IMR-90 (cell line): ENCODE measurements around the gene GNB5. TPM values are rescaled to one million over a fixed set of nuclear protein-coding genes. Genes with fewer than 3 reads are reported as not detected.

ENCODE experiments used
- ATAC-seq: fragments of 200-7000 bp; cut with Tn5 transposase; 2 replicates; pipeline ENCODE4 v1.9.1; 2020; ENCODE audit warnings: low read depth, mild to moderate bottlenecking, moderate library complexity
- BruUV-seq: library from RNA; stranded (reverse); fragments of 400-500 nt; replicated peaks from 2 replicates; lab custom pipeline; 2021; lab: Mats Ljungman, UMichigan
- CTCF ChIA-PET: fragments of 300-600 bp; formaldehyde crosslinking; extraction: SDS; loops from one replicate; lab custom pipeline; 2021; ENCODE audit warnings: antibody characterized with exemption; lab: Yijun Ruan, JAX
- POLR2A ChIA-PET: fragments of 300-600 bp; sonication (Branson Sonifier 250); formaldehyde crosslinking; loops from one replicate; lab custom pipeline; 2022; ENCODE audit warnings: antibody characterized with exemption; ENCODE audit not compliant: unreplicated experiment; lab: Charles Lee
- DNase-seq: peaks from one replicate; pipeline ENCODE4 v3.0.0; 2013
- H2AFZ ChIP-seq: replicated peaks from 2 replicates; pipeline ENCODE3; 2013; ENCODE audit warnings: low read length, mild to moderate bottlenecking; ENCODE audit not compliant: poor library complexity
- H2AK5ac ChIP-seq: 2 replicates; pipeline ENCODE4 v1.6.1; 2013; ENCODE audit warnings: low read depth, low read length, inconsistent platforms
- H2AK9ac ChIP-seq: replicated peaks from 2 replicates; pipeline ENCODE3; 2013; ENCODE audit warnings: mild to moderate bottlenecking, low read depth, low read length, moderate library complexity; ENCODE audit not compliant: poor library complexity
- H2BK120ac ChIP-seq: 2 replicates; pipeline ENCODE4 v1.6.1; 2013; ENCODE audit warnings: low read depth, low read length, inconsistent platforms
- H2BK15ac ChIP-seq: 3 replicates; pipeline ENCODE4 v1.6.1; 2013; ENCODE audit warnings: low read depth, low read length, inconsistent platforms
- H2BK20ac ChIP-seq: 2 replicates; pipeline ENCODE4 v1.6.1; 2013; ENCODE audit warnings: low read depth, mild to moderate bottlenecking, inconsistent platforms, low read length, moderate library complexity
- H2BK5ac ChIP-seq: 2 replicates; pipeline ENCODE4 v1.6.1; 2013; ENCODE audit warnings: mild to moderate bottlenecking, low read depth, low read length, inconsistent platforms; ENCODE audit not compliant: poor library complexity, severe bottlenecking
- H3K14ac ChIP-seq: replicated peaks from 2 replicates; pipeline ENCODE4 v1.6.1; 2013; ENCODE audit warnings: low read depth, low read length, inconsistent platforms
- H3K18ac ChIP-seq: 2 replicates; pipeline ENCODE4 v1.6.1; 2013; ENCODE audit warnings: low read depth, low read length, control low read depth
- H3K23ac ChIP-seq: 2 replicates; pipeline ENCODE4 v1.6.1; 2013; ENCODE audit warnings: low read depth, low read length, inconsistent platforms
- H3K27ac ChIP-seq: 2 replicates; pipeline ENCODE4 v1.5.1; 2013; ENCODE audit warnings: mild to moderate bottlenecking, control low read depth, low read length; ENCODE audit not compliant: insufficient read depth
- H3K27me3 ChIP-seq: 2 replicates; pipeline ENCODE4 v1.6.1; 2013; ENCODE audit warnings: low read length; ENCODE audit not compliant: control insufficient read depth, insufficient read depth
- H3K36me3 ChIP-seq: 2 replicates; pipeline ENCODE4 v1.6.1; 2013; ENCODE audit warnings: low read length, mixed read lengths; ENCODE audit not compliant: control insufficient read depth, insufficient read depth
- H3K4ac ChIP-seq: 2 replicates; pipeline ENCODE4 v1.6.1; 2013; ENCODE audit warnings: low read depth, low read length, inconsistent platforms
- H3K4me1 ChIP-seq: 2 replicates; pipeline ENCODE4 v1.6.1; 2013; ENCODE audit warnings: low read length, mixed read lengths; ENCODE audit not compliant: control insufficient read depth, insufficient read depth
- H3K4me2 ChIP-seq: 2 replicates; pipeline ENCODE4 v1.6.1; 2013; ENCODE audit warnings: low read depth, mild to moderate bottlenecking, control low read depth, low read length, moderate library complexity
- H3K4me3 ChIP-seq: 2 replicates; pipeline ENCODE4 v1.5.1; 2013; ENCODE audit warnings: low read depth, mild to moderate bottlenecking, control low read depth, low read length, moderate library complexity; ENCODE audit not compliant: insufficient read depth
- H3K56ac ChIP-seq: 2 replicates; pipeline ENCODE4 v1.6.1; 2013; ENCODE audit warnings: low read length, inconsistent platforms; ENCODE audit not compliant: insufficient read depth; ENCODE audit errors: extremely low read depth
- H3K79me1 ChIP-seq, 2 experiments: 2 replicates each; pipeline ENCODE4 v1.6.1; 2013; ENCODE audit warnings: low read length in 2 of 2, inconsistent platforms in 1 of 2, low read depth in 1 of 2
- H3K9ac ChIP-seq: 2 replicates; pipeline ENCODE4 v1.6.1; 2013; ENCODE audit warnings: low read depth, low read length, control low read depth
- H3K9me1 ChIP-seq: 2 replicates; pipeline ENCODE4 v1.6.1; 2013; ENCODE audit warnings: low read length, inconsistent platforms; ENCODE audit not compliant: insufficient read depth
- H3K9me3 ChIP-seq: 2 replicates; pipeline ENCODE4 v1.6.1; 2013; ENCODE audit warnings: low read length; ENCODE audit not compliant: control insufficient read depth, insufficient read depth
- H4K20me1 ChIP-seq: 2 replicates; pipeline ENCODE4 v1.6.1; 2013; ENCODE audit warnings: low read length, inconsistent platforms; ENCODE audit not compliant: insufficient read depth
- H4K5ac ChIP-seq: 2 replicates; pipeline ENCODE4 v1.6.1; 2013; ENCODE audit warnings: mild to moderate bottlenecking, low read depth, low read length, control low read depth
- H4K8ac ChIP-seq, 2 experiments: 2 replicates each; pipeline ENCODE4 v1.6.1; 2013; ENCODE audit warnings: low read depth in 2 of 2, low read length in 2 of 2, control low read depth in 1 of 2, inconsistent platforms in 1 of 2
- H4K91ac ChIP-seq: 2 replicates; pipeline ENCODE4 v1.6.1; 2013; ENCODE audit warnings: low read depth, low read length, inconsistent platforms; ENCODE audit not compliant: insufficient read depth
- BHLHE40 ChIP-seq: fragments of 150-350 bp; IDR thresholded peaks from 2 replicates; pipeline ENCODE4 v1.6.1; 2016; ENCODE audit warnings: mild to moderate bottlenecking, low read depth, low read length
- CEBPB ChIP-seq: IDR thresholded peaks from 2 replicates; pipeline ENCODE4 v1.6.1; 2012; ENCODE audit warnings: low read depth, low read length, improper control_type of control experiment
- CHD1 ChIP-seq: IDR thresholded peaks from 2 replicates; pipeline ENCODE4 v1.6.1; 2012; ENCODE audit warnings: low read depth, low read length, improper control_type of control experiment
- FOS ChIP-seq: fragments of 150-350 bp; IDR thresholded peaks from 2 replicates; pipeline ENCODE4 v1.6.1; 2016; ENCODE audit warnings: low read depth, low read length
- MAFK ChIP-seq: IDR thresholded peaks from 2 replicates; pipeline ENCODE4 v1.6.1; 2012; ENCODE audit warnings: low read depth, low read length, improper control_type of control experiment
- MAZ ChIP-seq: IDR thresholded peaks from 2 replicates; pipeline ENCODE4 v1.6.1; 2012; ENCODE audit warnings: low read depth, mild to moderate bottlenecking, low read length, improper control_type of control experiment, moderate library complexity, borderline replicate concordance
- MXI1 ChIP-seq: IDR thresholded peaks from 2 replicates; pipeline ENCODE4 v1.6.1; 2012; ENCODE audit warnings: low read depth, mild to moderate bottlenecking, low read length, moderate library complexity, borderline replicate concordance
- POLR2A ChIP-seq: IDR thresholded peaks from 2 replicates; pipeline ENCODE4 v1.6.1; 2012; ENCODE audit warnings: mild to moderate bottlenecking, low read depth, low read length
- RAD21 ChIP-seq: IDR thresholded peaks from 2 replicates; pipeline ENCODE4 v1.6.1; 2012; ENCODE audit warnings: low read length, improper control_type of control experiment
- RCOR1 ChIP-seq: IDR thresholded peaks from 2 replicates; pipeline ENCODE4 v1.6.1; 2012; ENCODE audit warnings: mild to moderate bottlenecking, low read length, improper control_type of control experiment; ENCODE audit not compliant: insufficient replicate concordance
- RFX5 ChIP-seq: IDR thresholded peaks from 2 replicates; pipeline ENCODE4 v1.8.0; 2012; ENCODE audit warnings: low read depth, mild to moderate bottlenecking, low read length, moderate library complexity
- WGBS, 2 experiments: methylation state at CpG; one replicate each; pipeline versions ENCODE4 v1.1.5 to v1.1.7; 2013; ENCODE audit warnings: missing lambda C conversion rate in 2 of 2; ENCODE audit not compliant: insufficient read length in 1 of 2; ENCODE audit errors: extremely low coverage in 2 of 2; 5-methylcytosine and 5-hydroxymethylcytosine counted together
- dilution Hi-C: fragments of 300-500 bp; cut with HindIII; formaldehyde crosslinking; loops from one replicate; pipeline ENCODE4 v1.14.3; 2018; ENCODE audit warnings: low sequenced_read_pairs; ENCODE audit not compliant: unreplicated experiment
- in situ Hi-C: fragments of 300-500 bp; cut with MboI; formaldehyde crosslinking; loops from 3 replicates; pipeline ENCODE4 v1.14.3; 2019; ENCODE audit warnings: low sequenced_read_pairs, inconsistent platforms, mixed read lengths
- intact Hi-C: fragments of 100-400 bp; cut with micrococcal nuclease; formaldehyde crosslinking; loops from 2 replicates; pipeline ENCODE4 v1.10.0; 2022
- polyA plus RNA-seq, 3 experiments: library from polyadenylated mRNA; depleted of rRNA; stranded (reverse); fragments of >200 nt; gene quantifications; 2 replicates each; pipeline ENCODE4 v1.2.3, GENCODE V29; 2012; ENCODE audit warnings: low replicate concordance in 1 of 3
- total RNA-seq: library from RNA; depleted of rRNA; stranded (reverse); fragments of >200 nt; gene quantifications from 2 replicates; pipeline ENCODE4 v1.2.3, GENCODE V29; 2012
- TF ChIP-seq, protein P1 (sequence below): fragments of 150-350 bp; IDR thresholded peaks from 2 replicates; pipeline ENCODE4 v1.6.1; 2017; ENCODE audit warnings: mild to moderate bottlenecking, antibody characterized with exemption, low read length, low read depth

The GNB5 gene
- total and polyA plus RNA-seq, 2 of the 4 experiments (the other 2 are of a cell fraction): 27.7 to 33.2 TPM

DNA sequence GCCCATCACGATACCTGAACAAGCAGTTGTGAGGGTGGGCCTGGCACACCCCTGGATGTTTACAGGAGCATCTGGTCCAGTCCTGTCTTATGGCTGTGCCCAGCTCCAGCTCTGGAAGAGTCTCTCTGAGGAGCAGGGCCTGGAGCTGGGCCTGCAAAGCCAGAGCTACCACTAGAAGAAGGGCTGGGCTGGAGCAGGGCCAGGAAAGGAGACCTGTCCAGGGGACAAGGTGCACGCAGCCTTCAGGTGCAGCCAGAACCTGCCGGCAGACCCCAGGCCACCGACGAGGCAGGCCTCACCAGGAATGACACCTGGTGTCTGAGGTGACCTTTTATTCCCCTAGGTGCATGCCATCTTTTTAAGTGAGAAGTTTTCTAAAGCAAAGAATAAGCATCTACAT is 70.2 kb downstream of the GNB5 start:
- Histone ChIP-seq H3K4me3 (no peak overlapping the region), H3K14ac (no peak overlapping the region), H3K18ac (no peak overlapping the region), H3K27ac (no peak overlapping the region), H2AK5ac (no peak overlapping the region), H3K9me3 (no peaks in the 10 kb centered on the region), H2BK120ac (no peak overlapping the region), H2BK15ac (no peak overlapping the region), H4K91ac (no peak overlapping the region), H2BK20ac (no peak overlapping the region), H4K8ac (no peak overlapping the region), H4K5ac (no peak overlapping the region), H3K9me1 (peaks cover 14% of the 10 kb centered on the region), H3K56ac (no peak overlapping the region), H2AFZ (no peak overlapping the region), H3K79me1 (no peaks in the 10 kb centered on the region), H3K4ac (no peak overlapping the region), H3K4me1 (peaks cover 4% of the 10 kb centered on the region), H4K20me1 (no peaks in the 10 kb centered on the region), H2AK9ac (no peak overlapping the region), H3K27me3 (no peaks in the 10 kb centered on the region), H3K9ac (no peak overlapping the region), H2BK5ac (no peak overlapping the region), H3K36me3 (no peaks in the 10 kb centered on the region; the same call in 1 of the 2 replicates), H3K23ac (no peak overlapping the region), H3K4me2 (no peak overlapping the region)
- WGBS, 2 experiments: 89% methylated on average over 1 of the region's 5 CpGs; no CpG with 5 or more reads in 1 of the 2 experiments
- no TSS peak for BruUV-seq
- ATAC-seq (no peak), DNase-seq (no peak)
- intact Hi-C loops: no loop called here
- in situ Hi-C loops: no loop called here
- dilution Hi-C loops: no loop called here
- no peak for TF ChIP-seq MAFK
- no peak for TF ChIP-seq RAD21
- TF ChIP-seq FOS: no peak
- no peak for TF ChIP-seq CHD1
- no peak for TF ChIP-seq BHLHE40
- no peak for TF ChIP-seq RFX5
- TF ChIP-seq, protein P1, sequence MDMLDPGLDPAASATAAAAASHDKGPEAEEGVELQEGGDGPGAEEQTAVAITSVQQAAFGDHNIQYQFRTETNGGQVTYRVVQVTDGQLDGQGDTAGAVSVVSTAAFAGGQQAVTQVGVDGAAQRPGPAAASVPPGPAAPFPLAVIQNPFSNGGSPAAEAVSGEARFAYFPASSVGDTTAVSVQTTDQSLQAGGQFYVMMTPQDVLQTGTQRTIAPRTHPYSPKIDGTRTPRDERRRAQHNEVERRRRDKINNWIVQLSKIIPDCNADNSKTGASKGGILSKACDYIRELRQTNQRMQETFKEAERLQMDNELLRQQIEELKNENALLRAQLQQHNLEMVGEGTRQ: no peak
- TF ChIP-seq RCOR1: no peak
- no peak for TF ChIP-seq MAZ
- no peak for TF ChIP-seq CEBPB
- TF ChIP-seq POLR2A: no peak
- no peak for TF ChIP-seq MXI1
- ChIA-PET POLR2A (no interaction called here), CTCF (no interaction called here)
